Left ventricle myocardium inferior (tissue), 1 donor: ENCODE results near the gene PLTP. TPM values are rescaled to one million over a fixed set of nuclear protein-coding genes. Genes with fewer than 3 reads are reported as not detected.
A peak's percentile ranks its signal among the peaks of the same experiment; 100 is the strongest.

Experiments
- DNase-seq: peaks from one replicate; pipeline ENCODE4 v3.0.0-alpha.2; 2020
- H3K27ac ChIP-seq: fragments of 200-600 bp; replicated peaks from 2 replicates; pipeline ENCODE4 v1.8.0; 2021
- H3K27me3 ChIP-seq: fragments of 200-600 bp; 2 replicates; pipeline ENCODE4 v1.8.0; 2021; ENCODE audit warnings: low read depth
- H3K36me3 ChIP-seq: fragments of 200-600 bp; 2 replicates; pipeline ENCODE4 v1.8.0; 2021
- H3K4me1 ChIP-seq: fragments of 200-600 bp; 2 replicates; pipeline ENCODE4 v1.8.0; 2021
- H3K4me3 ChIP-seq: fragments of 200-600 bp; 2 replicates; pipeline ENCODE4 v1.8.0; 2021; ENCODE audit warnings: mild to moderate bottlenecking, moderate library complexity
- H3K9me3 ChIP-seq: fragments of 200-600 bp; replicated peaks from 2 replicates; pipeline ENCODE4 v1.8.0; 2021
- CTCF ChIP-seq: fragments of 200-600 bp; IDR thresholded peaks from 2 replicates; pipeline ENCODE4 v1.8.0; 2021; ENCODE audit warnings: antibody characterized with exemption, mild to moderate bottlenecking, borderline replicate concordance
- intact Hi-C: fragments of 100-400 bp; cut with micrococcal nuclease; formaldehyde crosslinking; loops from one replicate; pipeline ENCODE4 v1.11.0; 2022
- total RNA-seq: library from RNA; stranded (reverse); fragmentation: NEBNext Ultra II Directional; extraction: Animal tissue kit (Norgen Biotek cat#: 25700); gene quantifications from one replicate; pipeline ENCODE4 v1.2.1, GENCODE V29; 2021
- donor health status: DM: no; HTN: yes; CAD: no; lungs with severe emphysema.

PLTP gene
- total RNA-seq, 1 donor from 2014 or later = 84.1 TPM

DNA sequence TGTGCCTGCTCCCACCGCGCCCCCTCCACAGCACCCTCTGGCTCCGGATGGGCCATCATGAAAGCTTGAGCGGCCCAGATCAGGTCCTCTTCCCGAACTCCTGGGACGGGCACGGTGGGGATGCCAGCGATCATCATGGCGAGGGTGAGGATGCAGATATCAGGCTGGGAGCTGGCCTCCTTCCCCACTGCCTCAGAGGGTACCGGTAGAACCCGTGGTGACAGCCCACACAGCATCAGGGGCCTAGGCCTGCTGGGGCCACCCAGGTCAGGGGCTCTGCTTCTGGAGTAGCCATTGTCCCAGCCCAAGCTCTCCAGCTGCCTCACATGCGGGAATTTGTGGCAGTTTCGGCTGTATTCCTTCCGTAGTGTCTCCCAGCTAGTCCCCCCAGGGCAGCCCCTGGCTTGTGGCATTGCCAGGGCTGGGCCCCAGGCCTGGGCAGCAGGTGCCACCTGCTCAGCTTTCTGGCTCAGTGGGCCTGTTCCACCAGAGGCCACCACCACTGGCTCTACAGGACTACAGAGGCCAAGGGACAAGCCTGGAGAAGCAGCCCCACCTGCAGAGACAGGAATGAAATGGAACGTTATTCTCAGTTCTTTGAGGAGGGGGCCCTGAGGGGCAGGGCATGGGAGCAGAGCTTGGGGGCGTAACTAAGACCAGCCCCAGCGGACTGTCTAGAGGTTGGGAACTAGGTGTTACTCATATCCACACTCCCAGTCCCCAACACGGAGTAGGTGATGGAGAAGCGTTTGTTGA is 25.2 kb downstream of the PLTP start:
- Histone ChIP-seq H3K36me3 (peaks cover 38% of the 10 kb centered on the region), H3K4me3 (no peak overlapping the region), H3K9me3 (no peaks in the 10 kb centered on the region), H3K27me3 (no peaks in the 10 kb centered on the region), H3K27ac (no peak overlapping the region), H3K4me1 (peaks cover 57% of the 10 kb centered on the region)
- intact Hi-C loops = no loop called here
- no peak for TF ChIP-seq CTCF
- no peak for DNase-seq

DNA sequence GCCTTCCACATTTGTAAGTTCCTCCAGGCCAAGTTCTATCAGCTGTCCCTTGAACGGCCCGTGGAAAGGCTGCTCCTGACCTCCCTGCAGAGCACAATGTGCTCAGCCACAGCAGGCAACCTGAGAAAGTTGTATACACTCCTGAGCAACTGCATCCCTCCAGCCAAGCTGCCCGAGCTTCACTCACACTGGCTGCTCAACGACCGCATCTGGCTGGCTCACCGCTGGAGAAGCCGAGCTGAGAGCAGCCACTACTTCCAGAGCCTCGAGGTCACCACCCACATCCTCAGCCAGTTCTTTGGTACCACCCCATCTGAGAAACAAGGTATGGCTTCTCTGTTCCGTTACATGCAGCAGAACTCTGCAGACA is 28.9 kb downstream of the PLTP start:
- peaks cover 49% of the 10 kb centered on the region for H3K4me1 ChIP-seq
- DNase-seq = no peak
- no peaks in the 10 kb centered on the region for H3K27me3 ChIP-seq
- intact Hi-C loops = no loop called here
- H3K9me3 ChIP-seq = no peaks in the 10 kb centered on the region
- H3K27ac ChIP-seq = no peak overlapping the region
- no peak for TF ChIP-seq CTCF
- H3K4me3 ChIP-seq = no peak overlapping the region
- peaks cover 38% of the 10 kb centered on the region for H3K36me3 ChIP-seq

- Histone ChIP-seq H3K9me3 (no peaks in the 10 kb centered on the region), H3K4me3 (no peak overlapping the region), H3K4me1 (peaks cover 48% of the 10 kb centered on the region), H3K27ac (no peak overlapping the region), H3K36me3 (peaks cover 42% of the 10 kb centered on the region), H3K27me3 (no peaks in the 10 kb centered on the region)
- intact Hi-C loops = no loop called here
- DNase-seq = no peak
- no peak for TF ChIP-seq CTCF
These were observed 29.4 kb downstream of the PLTP start for GRCh38 chr20:45882469-45883099.

- H3K9me3 ChIP-seq = no peaks in the 10 kb centered on the region
- no peak for TF ChIP-seq CTCF
- H3K27ac ChIP-seq = peak within 1 kb of the TSS; percentile 88
- no peaks in the 10 kb centered on the region for H3K27me3 ChIP-seq
- intact Hi-C loops = no loop called here
- DNase-seq = peak; percentile 100
- peak within 1 kb of the TSS; percentile 78 for H3K4me3 ChIP-seq
- H3K36me3 ChIP-seq = peaks cover 38% of the 10 kb centered on the region
- peaks cover 48% of the 10 kb centered on the region for H3K4me1 ChIP-seq
These were observed 30.8 kb downstream of the PLTP start, which contains the start of gene ZSWIM1 for GRCh38 chr20:45880988-45881788. Gene ZSWIM1, plus strand, starts transcription at chr20:45881227. Its CDS starts 1,366 bp downstream, at chr20:45882593.

DNA sequence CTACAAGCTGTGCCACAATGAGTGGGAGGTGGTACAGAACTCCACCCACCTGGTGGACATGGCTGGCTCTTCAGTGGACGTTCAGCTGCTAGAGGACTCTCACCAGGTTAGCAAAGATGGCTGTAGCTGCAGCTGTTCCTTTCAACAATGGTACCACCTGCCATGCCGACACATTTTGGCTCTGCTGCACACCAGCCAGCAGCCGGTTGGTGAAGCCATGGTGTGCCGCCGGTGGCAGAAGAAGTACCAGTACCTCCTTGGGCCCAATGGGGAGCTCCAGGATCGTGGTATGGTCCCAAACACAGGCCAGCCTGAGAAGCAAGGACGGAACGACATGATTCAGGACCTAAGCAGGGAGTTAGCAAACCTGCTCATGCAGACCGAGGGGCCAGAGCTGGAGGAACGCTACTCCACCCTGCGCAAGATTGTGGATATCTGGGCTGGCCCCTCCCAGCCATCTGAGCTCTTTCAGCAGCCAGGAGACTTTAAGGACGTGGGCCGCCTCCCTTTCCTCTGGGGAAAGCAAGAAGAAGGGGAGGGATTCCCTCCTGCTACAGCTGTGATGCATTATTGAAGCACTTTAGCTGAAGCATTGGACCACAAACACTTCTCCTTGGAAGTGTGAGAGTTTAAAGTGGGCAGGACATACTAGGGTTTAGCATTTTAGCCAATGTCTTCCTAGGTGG is 33.7 kb downstream of the PLTP start:
- no peak for TF ChIP-seq CTCF
- peaks cover 26% of the 10 kb centered on the region for H3K36me3 ChIP-seq
- H3K4me1 ChIP-seq = peaks cover 39% of the 10 kb centered on the region
- H3K27ac ChIP-seq = peak overlapping the region; percentile 34
- no peak overlapping the region for H3K4me3 ChIP-seq
- no peaks in the 10 kb centered on the region for H3K9me3 ChIP-seq
- no peaks in the 10 kb centered on the region for H3K27me3 ChIP-seq
- intact Hi-C loops = no loop called here
- DNase-seq = no peak
